Endothelial cell of umbilical vein (primary cell): ENCODE results near the gene ZNF219. TPM values are rescaled to one million over a fixed set of nuclear protein-coding genes. Genes with fewer than 3 reads are reported as not detected.

Experiments
- BruUV-seq: library from RNA; stranded (reverse); fragments of 400-500 nt; replicated peaks from 2 replicates; lab custom pipeline; 2021; lab: Mats Ljungman, UMichigan
- CTCF ChIA-PET: fragments of 300-600, 350-600 bp; sonication (Branson Sonifier 250); formaldehyde crosslinking; loops from one replicate; lab custom pipeline; 2021; ENCODE audit warnings: antibody characterized with exemption, inconsistent platforms; lab: Charles Lee
- POLR2A ChIA-PET: fragments of 300-600, 350-600 bp; sonication (Branson Sonifier 250); formaldehyde crosslinking; loops from one replicate; lab custom pipeline; 2021; ENCODE audit warnings: antibody characterized with exemption, inconsistent platforms; lab: Charles Lee
- DNase-seq: peaks from one replicate; pipeline ENCODE4 v3.0.0-alpha.2; 2011; ENCODE audit warnings: low read depth, low spot score
- FAIRE-seq: peaks from 2 replicates; lab custom pipeline; 2011; peaks lifted over from hg19 to GRCh38; lab: Jason Lieb, UNC
- H2AFZ ChIP-seq: 2 replicates; pipeline ENCODE4 v1.6.0; 2012; ENCODE audit warnings: low read depth, low read length, control low read depth, inconsistent platforms
- H3K27ac ChIP-seq: 2 replicates; pipeline ENCODE4 v1.5.1; 2011; ENCODE audit warnings: low read depth, mild to moderate bottlenecking, control low read depth, low read length, moderate library complexity; ENCODE audit not compliant: insufficient read depth
- H3K27me3 ChIP-seq, 2 experiments: 2 replicates each; pipeline versions ENCODE4 v1.6.0 to v1.6.1; 2011; ENCODE audit warnings: low read length in 2 of 2, mixed read lengths in 1 of 2; ENCODE audit not compliant: control insufficient read depth in 2 of 2, insufficient read depth in 2 of 2
- H3K36me3 ChIP-seq, 2 experiments: 2 replicates in 1 of 2; 3 replicates in 1 of 2; pipeline ENCODE4 v1.5.1; 2011; ENCODE audit warnings: low read length in 2 of 2, mild to moderate bottlenecking in 1 of 2, moderate library complexity in 1 of 2; ENCODE audit not compliant: control insufficient read depth in 2 of 2, insufficient read depth in 2 of 2; ENCODE audit errors: extremely low read depth in 1 of 2
- H3K4me1 ChIP-seq: 3 replicates; pipeline ENCODE4 v1.5.1; 2011; ENCODE audit warnings: mild to moderate bottlenecking, low read length; ENCODE audit not compliant: control insufficient read depth, insufficient read depth; ENCODE audit errors: extremely low read depth
- H3K4me2 ChIP-seq: 2 replicates; pipeline ENCODE4 v1.6.1; 2011; ENCODE audit warnings: low read length, control low read depth, mixed read lengths; ENCODE audit not compliant: insufficient read depth
- H3K4me3 ChIP-seq, 3 experiments: fragments of 200-600 bp in 1 of 3; sonication (generic), shearing (Covaris generic) in 1 of 3; replicated peaks in 1 of 3; 2 replicates each; pipeline ENCODE4 v1.5.1; 2011 to 2016; ENCODE audit warnings: control low read depth in 3 of 3, low read length in 3 of 3, mild to moderate bottlenecking in 2 of 3, inconsistent platforms in 1 of 3, low read depth in 1 of 3, moderate library complexity in 1 of 3; ENCODE audit not compliant: insufficient read depth in 1 of 3
- H3K79me2 ChIP-seq: 2 replicates; pipeline ENCODE4 v1.6.0; 2012; ENCODE audit warnings: low read length, inconsistent platforms; ENCODE audit not compliant: control insufficient read depth, insufficient read depth
- H3K9ac ChIP-seq: replicated peaks from 2 replicates; pipeline ENCODE3; 2011; ENCODE audit warnings: low read length, control low read depth; ENCODE audit not compliant: insufficient read depth; ENCODE audit errors: extremely low read depth
- H3K9me1 ChIP-seq: replicated peaks from 3 replicates; pipeline ENCODE4 v1.6.0; 2011; ENCODE audit warnings: mild to moderate bottlenecking, low read length; ENCODE audit not compliant: control insufficient read depth, insufficient read depth; ENCODE audit errors: extremely low read depth
- H3K9me3 ChIP-seq: replicated peaks from 2 replicates; pipeline ENCODE4 v1.5.1; 2012; ENCODE audit warnings: low read length, inconsistent platforms; ENCODE audit not compliant: control insufficient read depth, insufficient read depth
- H4K20me1 ChIP-seq: replicated peaks from 2 replicates; pipeline ENCODE3; 2011; ENCODE audit warnings: mild to moderate bottlenecking, low read length; ENCODE audit not compliant: control insufficient read depth, insufficient read depth; ENCODE audit errors: extremely low read depth
- EZH2 ChIP-seq: IDR thresholded peaks from 2 replicates; pipeline ENCODE4 v1.6.1; 2012; ENCODE audit warnings: borderline replicate concordance, low read depth, mild to moderate bottlenecking, moderate library complexity, low read length, inconsistent platforms; ENCODE audit not compliant: severe bottlenecking
- FOS ChIP-seq: IDR thresholded peaks from 2 replicates; pipeline ENCODE4 v1.6.1; 2011; ENCODE audit warnings: mild to moderate bottlenecking, low read length, moderate library complexity, borderline replicate concordance; ENCODE audit not compliant: insufficient read depth
- GATA2 ChIP-seq: IDR thresholded peaks from 2 replicates; pipeline ENCODE4 v1.7.0; 2011; ENCODE audit warnings: low read depth, mild to moderate bottlenecking, moderate library complexity, mixed read lengths, low read length; ENCODE audit not compliant: insufficient read length, insufficient read depth
- JUN ChIP-seq: IDR thresholded peaks from 2 replicates; pipeline ENCODE4 v1.6.1; 2011; ENCODE audit warnings: borderline replicate concordance, low read depth; ENCODE audit not compliant: insufficient read length, insufficient read depth
- MYC ChIP-seq: IDR thresholded peaks from one replicate; pipeline ENCODE4 v1.6.1; 2011; ENCODE audit warnings: mild to moderate bottlenecking, low read depth, low read length
- POLR2A ChIP-seq: IDR thresholded peaks from 2 replicates; pipeline ENCODE4 v1.6.1; 2012; ENCODE audit warnings: low read depth, mild to moderate bottlenecking, control low read depth, low read length
- POLR2AphosphoS5 ChIP-seq: IDR thresholded peaks from 2 replicates; pipeline ENCODE4 v1.6.1; 2012; ENCODE audit warnings: low read depth, mild to moderate bottlenecking, control low read depth, low read length, moderate library complexity; ENCODE audit not compliant: insufficient read depth
- dilution Hi-C: fragments of 300-500 bp; cut with MboI; formaldehyde crosslinking; loops from one replicate; pipeline ENCODE4 v1.15.0; 2019; ENCODE audit warnings: low sequenced_read_pairs; ENCODE audit not compliant: extremely low pct_ligation_motif_present
- intact Hi-C: fragments of 100-400 bp; cut with micrococcal nuclease; formaldehyde crosslinking; loops from one replicate; pipeline ENCODE4 v1.10.0; 2022
- polyA plus RNA-seq, 4 experiments: library from polyadenylated mRNA; depleted of rRNA in 3 of 4; stranded (reverse) in 3 of 4; unstranded in 1 of 4; fragments of >200 nt; gene quantifications; 2 replicates each; pipeline versions ENCODE4 v1.2.1 to v1.2.3, GENCODE V29; 2011 to 2012; ENCODE audit warnings: missing spikeins in 1 of 4
- total RNA-seq: library from RNA; stranded (reverse); gene quantifications from 2 replicates; pipeline ENCODE4 v1.2.3, GENCODE V29; 2021
- TF ChIP-seq, protein P1 (sequence below), 2 donors: IDR thresholded peaks; 1 replicate in 1 of 2; 2 replicates in 1 of 2; pipeline ENCODE4 v1.5.1; 2011; ENCODE audit warnings: low read length in 2 of 2, mild to moderate bottlenecking in 2 of 2, moderate library complexity in 2 of 2, control low read depth in 1 of 2, inconsistent platforms in 1 of 2, low read depth in 1 of 2; ENCODE audit not compliant: insufficient read depth in 1 of 2; ENCODE audit errors: extremely low read depth in 1 of 2
- TF ChIP-seq, protein P2 (sequence below): IDR thresholded peaks from 2 replicates; pipeline ENCODE4 v1.6.1; 2011; ENCODE audit not compliant: insufficient read depth, insufficient read length

ZNF219 gene
- total and polyA plus RNA-seq, 2 donors (not counting 3 experiments of a cell fraction or from before 2014, with no cell fraction given) = 13.2 to 15.2 TPM

DNA sequence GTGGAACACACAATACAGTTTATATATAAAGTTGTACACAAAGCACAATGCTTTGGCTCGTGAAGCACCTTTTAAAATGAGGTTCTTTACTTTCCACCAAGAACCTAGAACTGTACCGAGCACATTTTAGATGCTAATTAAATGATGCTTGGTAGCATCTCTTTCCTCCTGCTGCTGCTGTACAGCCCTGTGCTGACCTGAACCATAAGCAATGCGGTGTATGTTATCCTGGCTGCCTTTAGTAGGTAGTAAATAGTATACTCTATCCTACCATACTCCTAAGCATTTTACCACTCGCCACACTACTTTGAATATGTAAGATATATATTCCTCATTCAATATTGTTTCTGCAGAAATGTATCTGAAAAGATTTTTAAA is 43.7 kb downstream of the ZNF219 start:
- H3K4me1 ChIP-seq = no peaks in the 10 kb centered on the region
- H3K36me3 ChIP-seq = no peaks in the 10 kb centered on the region
- peaks cover 15 to 20% of the 10 kb centered on the region in 2 experiments for H3K27me3 ChIP-seq
- ChIA-PET CTCF (no interaction called here), POLR2A (no interaction called here)
- no peak overlapping the region for H3K9ac ChIP-seq
- H2AFZ ChIP-seq = no peak overlapping the region
- H3K4me3 ChIP-seq = no peak overlapping the region
- no peak overlapping the region for H3K4me2 ChIP-seq
- no peak for TF ChIP-seq EZH2
- no peak for TF ChIP-seq POLR2A
- TF ChIP-seq, protein P1, sequence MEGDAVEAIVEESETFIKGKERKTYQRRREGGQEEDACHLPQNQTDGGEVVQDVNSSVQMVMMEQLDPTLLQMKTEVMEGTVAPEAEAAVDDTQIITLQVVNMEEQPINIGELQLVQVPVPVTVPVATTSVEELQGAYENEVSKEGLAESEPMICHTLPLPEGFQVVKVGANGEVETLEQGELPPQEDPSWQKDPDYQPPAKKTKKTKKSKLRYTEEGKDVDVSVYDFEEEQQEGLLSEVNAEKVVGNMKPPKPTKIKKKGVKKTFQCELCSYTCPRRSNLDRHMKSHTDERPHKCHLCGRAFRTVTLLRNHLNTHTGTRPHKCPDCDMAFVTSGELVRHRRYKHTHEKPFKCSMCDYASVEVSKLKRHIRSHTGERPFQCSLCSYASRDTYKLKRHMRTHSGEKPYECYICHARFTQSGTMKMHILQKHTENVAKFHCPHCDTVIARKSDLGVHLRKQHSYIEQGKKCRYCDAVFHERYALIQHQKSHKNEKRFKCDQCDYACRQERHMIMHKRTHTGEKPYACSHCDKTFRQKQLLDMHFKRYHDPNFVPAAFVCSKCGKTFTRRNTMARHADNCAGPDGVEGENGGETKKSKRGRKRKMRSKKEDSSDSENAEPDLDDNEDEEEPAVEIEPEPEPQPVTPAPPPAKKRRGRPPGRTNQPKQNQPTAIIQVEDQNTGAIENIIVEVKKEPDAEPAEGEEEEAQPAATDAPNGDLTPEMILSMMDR (IDR thresholded peaks at IDR 0.05; ENCODE audit: extremely low read depth in 1 of 2, insufficient read depth in 1 of 2, low read depth in 1 of 2, low read length in 2 of 2) = no peak
- no peak for TF ChIP-seq FOS
- H3K79me2 ChIP-seq = no peaks in the 10 kb centered on the region
- intact Hi-C loops = no loop called here
- DNase-seq = no peak
- H3K9me3 ChIP-seq = no peaks in the 10 kb centered on the region
- H4K20me1 ChIP-seq = no peaks in the 10 kb centered on the region
- no peak overlapping the region for H3K27ac ChIP-seq
- no peaks in the 10 kb centered on the region for H3K9me1 ChIP-seq
- FAIRE-seq = no peak
- no TSS peak for BruUV-seq
- dilution Hi-C loops = no loop called here

DNA sequence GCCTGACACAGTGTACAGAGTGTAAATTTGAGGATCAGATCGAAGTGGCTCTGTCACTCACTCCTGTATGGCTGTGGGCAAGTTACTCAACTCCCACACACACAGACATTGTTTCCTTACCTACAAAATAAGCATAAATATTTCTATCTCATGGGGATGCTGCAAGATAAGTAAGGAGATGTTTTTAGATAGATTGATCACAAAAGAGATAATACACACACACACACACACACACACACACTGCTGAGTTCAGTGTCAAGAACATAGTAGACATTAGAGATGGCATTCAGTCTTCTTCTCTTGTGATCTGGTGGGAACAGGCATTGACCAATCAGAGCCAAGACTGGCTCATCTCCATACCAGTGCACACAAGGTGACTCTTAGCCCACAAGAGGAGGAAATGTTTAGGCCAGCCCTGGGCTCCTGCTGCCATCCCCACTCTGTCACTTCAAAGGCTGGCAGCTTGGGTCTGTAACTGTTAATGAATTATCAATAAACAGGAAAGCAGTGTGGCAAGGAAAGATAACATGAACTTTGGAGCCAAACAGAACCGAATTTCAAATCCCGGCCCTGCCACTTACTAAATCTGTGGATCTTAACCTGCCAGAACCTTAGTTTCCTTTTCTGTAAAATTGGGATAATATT is 44.2 kb downstream of the ZNF219 start:
- dilution Hi-C loops (no loop called here), intact Hi-C loops (no loop called here)
- Histone ChIP-seq H3K4me3 (no peak overlapping the region), H3K4me2 (no peak overlapping the region), H3K9ac (no peak overlapping the region), H2AFZ (no peak overlapping the region), H3K9me1 (no peaks in the 10 kb centered on the region), H3K9me3 (no peaks in the 10 kb centered on the region), H3K79me2 (no peaks in the 10 kb centered on the region), H3K4me1 (no peaks in the 10 kb centered on the region), H3K27ac (no peak overlapping the region), H3K27me3 (peaks cover 15 to 22% of the 10 kb centered on the region in 2 experiments), H4K20me1 (no peaks in the 10 kb centered on the region), H3K36me3 (no peaks in the 10 kb centered on the region)
- CTCF ChIA-PET = no interaction called here
- FAIRE-seq (no peak), DNase-seq (no peak)
- POLR2A ChIA-PET = no interaction called here
- no TSS peak for BruUV-seq
- TF ChIP-seq POLR2A (no peak), EZH2 (no peak), MYC (no peak), JUN (no peak), POLR2AphosphoS5 (no peak), GATA2 (no peak), FOS (no peak)
- TF ChIP-seq, protein P1 (IDR thresholded peaks at IDR 0.05; ENCODE audit: extremely low read depth in 1 of 2, insufficient read depth in 1 of 2, low read depth in 1 of 2, low read length in 2 of 2) = no peak
- TF ChIP-seq, protein P2, sequence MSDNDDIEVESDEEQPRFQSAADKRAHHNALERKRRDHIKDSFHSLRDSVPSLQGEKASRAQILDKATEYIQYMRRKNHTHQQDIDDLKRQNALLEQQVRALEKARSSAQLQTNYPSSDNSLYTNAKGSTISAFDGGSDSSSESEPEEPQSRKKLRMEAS = no peak
